Omental fat pad (tissue), 4 donors: ENCODE measurements around the gene KDM4C. TPM values are rescaled to one million over a fixed set of nuclear protein-coding genes. Genes with fewer than 3 reads are reported as not detected.

Source experiments
- ATAC-seq: fragments of 150-250 bp; one replicate; pipeline ENCODE4 v1.9.1; 2016; ENCODE audit warnings: mild to moderate bottlenecking, moderate library complexity; ENCODE audit not compliant: low FRiP score
- DNase-seq: peaks from one replicate; pipeline ENCODE4 v3.0.0-alpha.2; 2019; ENCODE audit warnings: low spot score
- CTCF ChIP-seq, 3 donors: fragments of 450-650 bp; IDR thresholded peaks; one replicate each; pipeline ENCODE4 v1.5.1; 2016 to 2017; ENCODE audit warnings: antibody characterized with exemption in 3 of 3, mild to moderate bottlenecking in 3 of 3, moderate library complexity in 2 of 3
- total RNA-seq, 4 donors: library from RNA; depleted of rRNA; stranded (reverse); fragments of >200 nt; gene quantifications; one replicate each; pipeline ENCODE4 v1.1.0, GENCODE V29; 2016

Gene KDM4C
- total RNA-seq, 4 donors from 2014 or later: 24.9 to 37.0 (median 32.0) TPM

- ATAC-seq (no peak), DNase-seq (no peak)
- TF ChIP-seq CTCF (IDR thresholded peaks at IDR 0.05): no peak
Measured at GRCh38 chr9:7045361-7045760, 287.6 kb downstream of the KDM4C start.

DNA sequence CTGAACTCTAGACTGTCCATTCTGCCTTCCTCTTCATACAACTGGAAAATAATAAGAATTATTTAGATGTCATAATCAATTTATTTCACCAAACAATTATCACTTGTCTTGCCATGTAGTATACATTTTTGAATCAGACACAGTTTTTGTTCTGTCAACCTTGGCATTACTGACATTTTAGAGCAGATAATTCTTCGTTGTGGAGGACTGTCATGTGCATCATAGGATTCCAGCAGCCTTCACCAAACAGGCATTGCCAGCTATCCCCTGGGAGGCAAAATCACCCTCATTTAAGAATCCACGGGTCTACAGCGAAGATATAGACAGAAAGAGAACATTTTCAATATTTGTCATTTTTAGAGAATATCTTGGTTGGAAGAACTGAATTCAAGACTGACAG lies 293.9 kb downstream of the KDM4C start:
- no peak for ATAC-seq
- no peak for TF ChIP-seq CTCF (IDR thresholded peaks at IDR 0.05)

DNA sequence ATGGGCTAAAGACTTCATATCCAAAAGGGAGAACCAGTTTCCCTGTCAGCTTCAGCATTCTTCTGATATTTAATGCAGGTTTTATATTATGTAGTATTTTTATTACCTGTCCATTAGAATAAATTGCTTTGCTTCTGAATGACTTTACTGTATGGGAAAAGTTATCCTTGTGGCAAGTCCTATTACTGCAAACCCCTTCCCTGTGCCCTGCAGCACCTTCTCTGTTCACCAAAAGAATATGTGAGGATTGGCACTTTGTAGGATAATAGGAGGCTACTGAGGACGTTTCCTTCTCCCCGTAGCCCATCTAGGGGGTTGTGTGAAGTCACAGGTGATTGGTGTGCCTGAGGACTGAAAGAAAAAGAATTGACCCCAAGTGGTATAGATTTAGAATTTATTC lies 296.1 kb downstream of the KDM4C start:
- TF ChIP-seq CTCF (IDR thresholded peaks at IDR 0.05): no peak
- no peak for ATAC-seq
- no peak for DNase-seq

More for the DNA sequence above, 293.9 kb downstream of the KDM4C start:
- DNase-seq: no peak

DNA sequence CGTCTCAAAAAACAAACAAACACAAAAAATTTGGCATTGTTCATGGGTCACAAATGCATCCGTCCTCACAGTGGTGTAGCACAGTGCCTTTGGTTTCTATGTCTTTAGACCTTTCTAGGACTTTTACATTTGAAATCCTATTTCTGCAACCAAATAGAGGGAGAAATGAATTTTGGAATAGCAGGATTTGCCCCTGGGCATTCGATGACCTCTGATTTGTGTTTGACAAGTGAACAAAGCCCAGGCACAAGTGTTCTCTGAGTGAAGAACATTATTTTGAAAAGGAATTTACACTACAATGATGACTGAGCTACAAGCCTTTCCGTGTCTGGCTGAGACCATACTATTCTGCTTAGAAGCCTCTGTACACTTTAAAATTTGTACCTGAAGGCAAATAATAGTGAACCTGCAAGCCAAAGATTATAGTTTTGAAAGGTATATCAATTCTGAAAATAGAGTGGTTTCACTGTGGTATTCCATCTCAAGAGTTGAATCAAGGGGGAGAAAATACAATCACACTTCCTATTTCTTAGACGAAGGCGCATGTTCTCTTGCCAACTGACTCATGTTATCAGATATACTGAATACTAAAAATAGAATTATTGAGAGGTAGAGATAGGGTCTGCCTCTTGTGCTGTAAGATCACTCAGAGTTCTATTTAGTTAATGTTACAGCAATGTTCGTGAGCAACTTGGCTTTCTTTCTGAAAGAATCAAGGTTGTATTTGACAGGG lies 297.6 kb downstream of the KDM4C start:
- DNase-seq (no peak), ATAC-seq (no peak)
- no peak for TF ChIP-seq CTCF (IDR thresholded peaks at IDR 0.05)

DNA sequence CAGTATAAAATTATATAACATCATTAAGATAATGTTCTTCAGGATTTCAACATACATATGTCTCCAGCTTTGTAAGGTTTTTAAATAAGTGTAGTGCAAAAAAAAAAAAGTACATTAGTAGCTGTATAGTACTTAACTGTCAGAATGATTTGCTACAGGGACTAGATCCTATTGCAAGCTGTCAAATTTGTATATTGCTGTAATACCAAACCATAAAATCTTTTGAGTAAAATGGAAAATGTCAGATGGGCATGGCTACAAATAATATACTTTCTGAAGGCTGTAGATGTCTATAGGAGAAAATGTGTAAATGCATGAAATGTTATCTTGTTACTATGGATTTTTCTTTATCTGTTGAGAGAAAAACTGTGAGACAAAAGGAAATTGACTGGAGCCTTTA lies 298.5 kb downstream of the KDM4C start:
- DNase-seq (no peak), ATAC-seq (no peak)
- no peak for TF ChIP-seq CTCF (IDR thresholded peaks at IDR 0.05)

GRCh38 chr9:7058473-7058872 lies 300.7 kb downstream of the KDM4C start:
- DNase-seq (no peak), ATAC-seq (no peak)
- TF ChIP-seq CTCF (IDR thresholded peaks at IDR 0.05): no peak

- DNase-seq (no peak), ATAC-seq (no peak)
- TF ChIP-seq CTCF (IDR thresholded peaks at IDR 0.05): no peak
Measured at GRCh38 chr9:7067169-7067568, 309.4 kb downstream of the KDM4C start.
